ENCODE data around the gene ANGPTL4.

- TF ChIP-seq CTCF (IDR thresholded peaks at IDR 0.05; ENCODE audit: low read length) (no peak), EZH2 (IDR thresholded peaks at IDR 0.05; ENCODE audit: borderline replicate concordance, low read length) (no peak)
Observed at GRCh38 chr19:8337728-8338127, 26.2 kb upstream of the ANGPTL4 start.
